Central memory CD8-positive, alpha-beta T cell (primary cell): ENCODE data around the gene MYRIP.

Experiments used
- ATAC-seq: fragments of 150-1000 bp; cut with Tn5 transposase; replicated peaks from 2 replicates; pipeline ENCODE4 v1.10.0; 2022; ENCODE audit warnings: mild to moderate bottlenecking, moderate FRiP score, moderate number of reproducible peaks; ENCODE audit not compliant: poor library complexity, severe bottlenecking; ENCODE audit errors: extremely low read depth
- DNase-seq, 2 donors: peaks; one replicate each; pipeline ENCODE4 v3.0.0; 2021; ENCODE audit warnings: low spot score in 2 of 2
- H3K27ac Mint-ChIP-seq: one replicate; pipeline ENCODE4 v1.8.0; 2022; ENCODE audit warnings: low read depth, mild to moderate bottlenecking, moderate library complexity, mixed read lengths
- H3K27me3 Mint-ChIP-seq: one replicate; pipeline ENCODE4 v1.8.0; 2022; ENCODE audit warnings: mixed read lengths
- H3K36me3 Mint-ChIP-seq: one replicate; pipeline ENCODE4 v1.8.0; 2022; ENCODE audit warnings: mild to moderate bottlenecking, moderate library complexity, mixed read lengths; ENCODE audit not compliant: insufficient read depth
- H3K4me1 Mint-ChIP-seq: one replicate; pipeline ENCODE4 v1.8.0; 2022; ENCODE audit warnings: mixed read lengths
- H3K4me3 Mint-ChIP-seq: one replicate; pipeline ENCODE4 v1.8.0; 2022; ENCODE audit warnings: mild to moderate bottlenecking, moderate library complexity, mixed read lengths
- H3K9me3 Mint-ChIP-seq: one replicate; pipeline ENCODE4 v1.8.0; 2022; ENCODE audit warnings: mixed read lengths

The MYRIP gene

DNA sequence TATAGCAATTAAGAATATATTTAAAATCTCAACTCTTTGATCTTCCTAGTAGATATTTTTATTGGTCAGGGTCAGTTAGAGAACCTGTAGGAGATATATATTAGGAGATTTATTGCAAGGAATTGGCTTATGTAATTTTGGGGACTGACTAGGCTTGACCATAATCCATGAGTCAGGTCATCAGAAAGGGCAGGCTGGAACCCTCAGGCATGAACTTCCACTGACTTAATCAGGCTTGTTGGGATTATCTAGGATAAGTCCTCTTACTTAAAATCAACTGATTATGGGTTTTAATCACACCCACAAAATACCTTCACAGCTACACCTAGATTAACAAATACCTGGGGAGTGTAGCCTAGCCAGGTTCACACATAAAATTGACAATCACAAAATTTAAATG, 156.1 kb downstream of the MYRIP start:
- peaks cover 12% of the 10 kb centered on the region for H3K27me3 Mint-ChIP-seq
- no peaks in the 10 kb centered on the region for H3K4me1 Mint-ChIP-seq

GRCh38 chr3:39965997-39966396, 156.6 kb downstream of the MYRIP start:
- H3K4me1 Mint-ChIP-seq: no peaks in the 10 kb centered on the region
- no peak overlapping the region for H3K27ac Mint-ChIP-seq
- H3K36me3 Mint-ChIP-seq: no peaks in the 10 kb centered on the region
- ATAC-seq (no peak), DNase-seq (no peak)
- H3K4me3 Mint-ChIP-seq: no peak overlapping the region
- H3K9me3 Mint-ChIP-seq: no peaks in the 10 kb centered on the region
- peaks cover 12% of the 10 kb centered on the region for H3K27me3 Mint-ChIP-seq

More for the DNA sequence above, 156.1 kb downstream of the MYRIP start:
- DNase-seq: no peak
- no peak overlapping the region for H3K27ac Mint-ChIP-seq
- H3K4me3 Mint-ChIP-seq: no peak overlapping the region
- H3K36me3 Mint-ChIP-seq: no peaks in the 10 kb centered on the region
- no peaks in the 10 kb centered on the region for H3K9me3 Mint-ChIP-seq
- no peak for ATAC-seq

DNA sequence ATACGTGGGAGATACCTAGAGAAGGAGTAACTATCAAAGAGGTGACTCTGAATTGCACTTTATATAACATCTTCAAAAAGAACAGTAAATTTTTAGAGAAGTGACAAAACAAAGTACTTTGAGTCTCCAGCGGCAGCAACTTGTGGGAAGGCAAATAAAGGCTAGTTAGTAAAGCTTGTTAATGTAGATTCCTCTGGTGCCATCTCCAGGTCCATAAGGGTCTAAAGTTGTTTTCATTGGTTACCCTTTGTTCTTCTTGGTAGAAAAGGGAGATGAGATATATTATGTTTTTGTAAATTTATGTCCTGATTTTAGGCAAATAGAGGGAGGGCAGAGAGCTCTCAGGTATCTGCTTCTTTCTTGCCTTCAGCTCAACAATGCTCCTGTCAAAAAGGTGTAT, 161.6 kb downstream of the MYRIP start:
- H3K4me3 Mint-ChIP-seq: no peak overlapping the region
- no peaks in the 10 kb centered on the region for H3K36me3 Mint-ChIP-seq
- H3K27me3 Mint-ChIP-seq: peaks cover 27% of the 10 kb centered on the region
- H3K9me3 Mint-ChIP-seq: no peaks in the 10 kb centered on the region
- DNase-seq: no peak
- H3K4me1 Mint-ChIP-seq: no peaks in the 10 kb centered on the region
- no peak for ATAC-seq
- no peak overlapping the region for H3K27ac Mint-ChIP-seq

GRCh38 chr3:39971559-39972031, 162.2 kb downstream of the MYRIP start:
- H3K36me3 Mint-ChIP-seq: no peaks in the 10 kb centered on the region
- H3K27me3 Mint-ChIP-seq: peaks cover 27% of the 10 kb centered on the region
- no peak overlapping the region for H3K27ac Mint-ChIP-seq
- DNase-seq (no peak), ATAC-seq (no peak)
- no peaks in the 10 kb centered on the region for H3K4me1 Mint-ChIP-seq
- no peaks in the 10 kb centered on the region for H3K9me3 Mint-ChIP-seq
- H3K4me3 Mint-ChIP-seq: no peak overlapping the region

DNA sequence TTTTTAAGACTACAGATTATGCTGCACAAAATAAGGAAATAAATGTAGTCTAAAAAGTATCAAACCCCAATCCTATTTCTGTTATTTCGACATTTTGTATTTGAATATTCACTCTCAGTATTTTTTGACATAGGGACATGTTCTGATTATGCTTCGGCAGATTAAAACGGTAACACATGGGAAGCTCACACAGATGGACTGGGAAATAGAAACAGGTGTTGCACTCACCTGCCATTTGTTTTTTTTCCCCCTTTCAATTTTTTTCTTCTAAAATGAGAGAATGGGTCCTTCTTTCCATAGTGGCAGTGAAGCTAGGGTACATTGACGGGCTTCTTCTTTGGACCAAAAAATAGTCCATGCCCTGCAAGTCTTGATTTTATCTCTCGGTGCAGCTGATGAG, 163.1 kb downstream of the MYRIP start:
- Mint-ChIP-seq H3K9me3 (no peaks in the 10 kb centered on the region), H3K27ac (no peak overlapping the region), H3K27me3 (peaks cover 27% of the 10 kb centered on the region), H3K36me3 (no peaks in the 10 kb centered on the region), H3K4me1 (no peaks in the 10 kb centered on the region), H3K4me3 (no peak overlapping the region)
- ATAC-seq (no peak), DNase-seq (no peak)

- Mint-ChIP-seq H3K4me3 (no peak overlapping the region), H3K27me3 (peaks cover 15% of the 10 kb centered on the region), H3K36me3 (no peaks in the 10 kb centered on the region), H3K27ac (no peak overlapping the region), H3K4me1 (no peaks in the 10 kb centered on the region), H3K9me3 (no peaks in the 10 kb centered on the region)
- no peak for ATAC-seq
- no peak for DNase-seq
Measured at GRCh38 chr3:39977058-39977794, 167.8 kb downstream of the MYRIP start.

DNA sequence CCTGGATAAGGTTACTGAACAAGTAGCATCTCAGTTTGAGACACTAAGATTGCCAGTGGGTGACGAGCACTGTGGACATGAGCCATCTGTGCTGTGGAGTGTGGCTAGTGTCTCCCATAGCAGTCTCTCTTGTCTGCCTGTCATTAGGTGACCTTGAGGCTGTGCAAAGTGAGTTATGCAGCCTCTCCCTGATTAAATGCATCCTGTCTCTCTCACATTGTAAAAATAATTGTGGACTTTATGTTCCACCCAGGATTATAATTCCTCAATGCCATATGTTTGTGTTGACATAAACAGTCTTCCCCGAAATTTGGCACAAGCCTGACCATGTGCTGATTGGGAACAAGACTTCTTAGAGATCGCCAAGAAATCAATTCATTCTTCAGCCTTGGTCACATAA, 168.9 kb downstream of the MYRIP start:
- no peaks in the 10 kb centered on the region for H3K4me1 Mint-ChIP-seq
- H3K36me3 Mint-ChIP-seq: no peaks in the 10 kb centered on the region
- ATAC-seq: no peak
- no peaks in the 10 kb centered on the region for H3K9me3 Mint-ChIP-seq
- H3K27me3 Mint-ChIP-seq: peaks cover 7% of the 10 kb centered on the region
- no peak overlapping the region for H3K4me3 Mint-ChIP-seq
- DNase-seq: no peak
- no peak overlapping the region for H3K27ac Mint-ChIP-seq

DNA sequence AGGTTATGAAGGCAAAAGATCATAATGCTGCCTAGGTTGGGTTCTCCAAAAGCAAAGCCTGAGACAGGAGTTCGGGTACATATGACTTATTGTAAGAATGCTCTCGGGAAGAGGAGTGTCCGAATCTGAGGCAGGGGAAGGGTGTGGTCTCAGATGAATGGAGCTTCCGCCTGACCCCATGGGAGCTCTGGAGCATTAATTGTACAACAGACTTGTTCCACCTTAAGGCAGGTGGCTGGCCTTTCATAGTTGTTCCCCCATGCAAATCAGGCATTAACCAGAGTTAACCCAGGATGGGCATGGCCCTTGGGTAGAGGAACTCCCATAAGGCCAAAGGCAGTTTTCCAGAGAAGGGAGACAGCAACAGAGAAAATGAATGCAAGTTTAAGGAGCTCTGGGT, 170.6 kb downstream of the MYRIP start:
- Mint-ChIP-seq H3K36me3 (no peaks in the 10 kb centered on the region), H3K27ac (no peak overlapping the region), H3K9me3 (no peaks in the 10 kb centered on the region), H3K4me3 (no peak overlapping the region), H3K27me3 (no peaks in the 10 kb centered on the region), H3K4me1 (no peaks in the 10 kb centered on the region)
- ATAC-seq (no peak), DNase-seq (no peak)

- H3K27ac Mint-ChIP-seq: no peak overlapping the region
- DNase-seq (no peak), ATAC-seq (no peak)
- H3K27me3 Mint-ChIP-seq: no peaks in the 10 kb centered on the region
- no peaks in the 10 kb centered on the region for H3K9me3 Mint-ChIP-seq
- no peaks in the 10 kb centered on the region for H3K4me1 Mint-ChIP-seq
- H3K36me3 Mint-ChIP-seq: no peaks in the 10 kb centered on the region
- H3K4me3 Mint-ChIP-seq: no peak overlapping the region
Measured at GRCh38 chr3:39980781-39981180, 171.4 kb downstream of the MYRIP start.

GRCh38 chr3:39981547-39982184, 172.3 kb downstream of the MYRIP start:
- Mint-ChIP-seq H3K4me3 (no peak overlapping the region), H3K27me3 (no peaks in the 10 kb centered on the region), H3K27ac (no peak overlapping the region), H3K4me1 (no peaks in the 10 kb centered on the region), H3K9me3 (no peaks in the 10 kb centered on the region), H3K36me3 (no peaks in the 10 kb centered on the region)
- ATAC-seq (no peak), DNase-seq (no peak)

DNA sequence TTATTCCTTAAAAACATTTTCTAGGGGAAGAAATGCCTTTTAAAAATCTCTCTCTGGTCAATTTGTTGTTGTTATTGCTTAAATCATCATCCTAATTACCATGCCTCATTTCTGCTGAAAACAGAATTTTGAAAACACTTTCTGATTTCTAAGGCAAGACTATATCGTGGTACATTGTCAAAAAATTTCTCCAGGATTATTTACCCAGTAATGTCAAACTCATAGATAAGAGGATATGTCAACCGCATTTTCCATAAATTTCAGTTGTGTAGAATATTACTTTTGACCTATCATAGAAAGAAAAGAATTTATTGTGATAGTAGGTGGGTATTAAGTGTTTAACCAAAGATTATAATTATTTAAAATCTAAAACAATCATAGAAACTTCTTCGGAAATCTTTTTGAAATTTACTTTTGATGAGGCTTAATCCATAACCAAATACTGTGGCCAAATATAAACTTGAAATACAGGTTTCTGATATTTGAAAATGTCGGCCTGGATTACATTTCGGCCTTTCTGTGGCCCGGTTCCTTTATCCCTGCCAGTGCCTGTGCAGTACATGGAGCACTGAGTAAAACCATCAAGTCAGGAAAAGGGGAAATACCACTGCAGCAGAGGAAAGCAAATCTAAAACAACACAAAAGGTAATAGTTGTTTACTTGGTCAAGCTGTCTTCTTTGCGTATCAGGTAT, 173.4 kb downstream of the MYRIP start:
- Mint-ChIP-seq H3K4me1 (no peaks in the 10 kb centered on the region), H3K27me3 (no peaks in the 10 kb centered on the region), H3K4me3 (no peak overlapping the region), H3K9me3 (peaks cover 4% of the 10 kb centered on the region), H3K36me3 (no peaks in the 10 kb centered on the region), H3K27ac (no peak overlapping the region)
- ATAC-seq (no peak), DNase-seq (no peak)

DNA sequence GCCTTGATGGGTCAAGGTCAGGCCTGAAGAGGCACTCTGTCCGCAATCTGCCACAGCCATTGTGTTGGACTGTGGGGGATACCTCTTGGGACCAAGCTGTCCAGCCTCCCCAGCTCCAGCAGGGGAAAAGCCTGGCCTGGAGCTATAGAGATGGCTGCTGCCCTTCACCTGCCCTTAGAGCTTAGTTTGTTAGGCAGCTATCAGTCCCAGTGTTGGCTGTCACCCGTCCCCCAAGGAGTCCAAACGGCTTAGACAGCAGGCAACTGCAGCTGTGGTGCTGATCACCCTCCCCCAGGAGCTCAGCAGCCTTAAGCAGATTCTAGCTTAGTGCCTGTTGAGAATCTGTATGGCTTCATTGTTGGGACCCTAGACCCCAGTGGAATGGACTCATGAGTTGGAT, 180.3 kb downstream of the MYRIP start:
- Mint-ChIP-seq H3K36me3 (no peaks in the 10 kb centered on the region), H3K4me1 (no peaks in the 10 kb centered on the region), H3K4me3 (no peak overlapping the region), H3K27me3 (peaks cover 20% of the 10 kb centered on the region), H3K9me3 (peaks cover 4% of the 10 kb centered on the region), H3K27ac (no peak overlapping the region)
- no peak for ATAC-seq
- no peak for DNase-seq

GRCh38 chr3:39990532-39990931, 181.1 kb downstream of the MYRIP start:
- H3K4me3 Mint-ChIP-seq: no peak overlapping the region
- no peaks in the 10 kb centered on the region for H3K36me3 Mint-ChIP-seq
- peaks cover 4% of the 10 kb centered on the region for H3K9me3 Mint-ChIP-seq
- peaks cover 20% of the 10 kb centered on the region for H3K27me3 Mint-ChIP-seq
- H3K4me1 Mint-ChIP-seq: no peaks in the 10 kb centered on the region
- no peak for ATAC-seq
- DNase-seq: no peak
- no peak overlapping the region for H3K27ac Mint-ChIP-seq
